Measurements from ENCODE around the gene BBIP1.

BBIP1 gene, protein sequence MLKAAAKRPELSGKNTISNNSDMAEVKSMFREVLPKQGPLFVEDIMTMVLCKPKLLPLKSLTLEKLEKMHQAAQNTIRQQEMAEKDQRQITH

DNA sequence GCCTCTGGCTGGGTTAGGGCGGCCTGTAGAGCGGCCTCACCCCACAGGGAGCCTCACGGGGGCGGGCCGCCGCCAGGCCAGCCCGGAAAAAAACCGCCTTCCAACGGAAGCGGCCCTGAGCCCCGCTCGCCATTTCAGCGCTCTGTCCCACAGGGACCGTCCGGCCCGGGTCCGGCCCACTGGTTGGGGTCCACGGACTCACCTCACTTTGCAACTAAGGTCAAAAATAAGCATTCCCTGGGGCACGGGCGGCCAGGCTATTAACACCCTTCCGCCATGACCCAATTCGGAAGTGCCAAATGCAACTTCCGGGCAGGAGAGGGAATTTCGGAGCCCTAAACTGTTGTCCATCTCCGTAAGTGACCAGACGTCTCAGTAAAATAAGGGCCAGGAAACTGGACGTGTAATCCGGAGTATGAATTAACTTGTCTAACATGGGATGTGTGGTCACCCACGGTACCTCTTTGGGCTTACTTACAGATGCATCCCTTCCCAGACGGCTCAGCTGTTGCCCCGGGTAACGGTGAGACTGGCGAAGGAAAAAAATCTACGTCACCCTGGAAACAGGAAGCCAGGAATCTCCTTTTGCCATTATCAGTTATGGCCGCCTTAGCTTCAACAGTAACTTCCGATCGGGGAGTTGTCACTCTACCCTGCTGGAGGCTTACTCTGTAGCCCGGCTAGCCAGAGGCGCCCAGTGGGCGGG is at the start of gene BBIP1:
Gene BBIP1 (minus strand): TSS at position 538 of the 706 bp plus-strand sequence. CDS start 1,023 bp downstream, outside the sequence.
- peak in 3 of 4 experiments; percentile 38 to 60 (median 48) for DNase-seq

DNA sequence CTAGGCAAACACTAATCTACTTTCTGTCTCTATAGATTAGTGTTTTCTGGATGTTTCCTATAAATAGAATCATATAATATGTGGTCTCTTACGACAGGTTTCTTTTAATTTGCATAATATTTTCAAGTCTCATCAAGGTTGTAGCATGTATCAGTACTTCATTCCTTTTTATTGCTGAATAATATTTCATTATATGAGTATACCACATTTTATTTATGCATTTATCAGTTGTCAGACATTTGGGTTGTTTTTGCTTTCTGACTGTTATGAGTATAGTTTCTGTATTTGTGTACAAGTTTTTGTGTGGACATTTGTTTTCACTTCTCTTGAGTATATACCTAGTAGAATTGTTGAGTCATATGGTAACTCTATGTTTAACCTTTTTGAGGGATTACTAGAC is 48.7 kb upstream of the BBIP1 start:
- no peak for DNase-seq

DNA sequence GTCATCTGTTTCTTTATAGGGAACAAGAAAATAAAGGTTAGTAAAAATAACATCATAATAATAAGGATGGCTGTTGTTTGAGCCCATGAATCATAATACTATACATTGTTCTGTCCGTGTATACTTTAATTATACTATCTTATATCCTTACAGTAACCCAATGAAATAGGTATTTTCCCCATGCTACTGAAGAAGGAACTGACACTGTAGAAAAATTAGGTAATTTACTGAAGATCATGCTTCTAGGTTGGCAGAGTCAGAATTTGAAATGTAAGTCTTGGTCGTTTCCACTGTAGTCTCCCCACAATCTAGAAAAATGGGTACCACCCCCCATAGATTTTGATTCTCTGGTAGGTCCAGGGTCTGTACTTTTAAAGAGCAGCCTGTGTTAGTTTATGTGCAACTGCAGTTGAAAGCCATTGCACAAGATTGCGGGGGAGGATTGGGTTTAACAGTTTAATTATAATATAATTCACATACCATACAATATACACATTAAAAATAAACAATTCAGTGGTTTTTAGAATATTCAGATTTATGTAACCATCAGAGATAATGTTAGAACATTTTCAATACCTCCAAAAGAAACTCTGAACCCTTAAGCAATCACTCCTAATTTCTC is 48.1 kb upstream of the BBIP1 start:
- DNase-seq, result no peak

DNA sequence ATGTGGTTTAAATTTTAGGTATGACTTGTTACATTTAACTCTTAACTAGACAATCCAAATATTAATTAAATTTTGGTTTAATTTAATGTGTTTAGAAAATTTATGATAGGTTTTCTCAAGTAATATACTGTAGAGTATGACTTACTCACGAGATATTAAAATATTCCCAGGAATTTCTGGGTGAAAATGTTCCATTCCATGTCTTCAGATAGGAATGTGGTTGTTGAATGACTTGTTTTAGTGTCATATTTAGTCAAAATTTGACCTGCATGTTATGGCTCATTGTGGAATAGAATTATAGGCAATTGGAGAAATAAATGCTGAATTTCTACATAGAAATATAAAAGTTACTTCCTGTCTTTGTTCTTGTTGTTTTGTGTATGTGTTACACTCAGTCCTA is 47.2 kb upstream of the BBIP1 start:
- DNase-seq, result no peak

DNA sequence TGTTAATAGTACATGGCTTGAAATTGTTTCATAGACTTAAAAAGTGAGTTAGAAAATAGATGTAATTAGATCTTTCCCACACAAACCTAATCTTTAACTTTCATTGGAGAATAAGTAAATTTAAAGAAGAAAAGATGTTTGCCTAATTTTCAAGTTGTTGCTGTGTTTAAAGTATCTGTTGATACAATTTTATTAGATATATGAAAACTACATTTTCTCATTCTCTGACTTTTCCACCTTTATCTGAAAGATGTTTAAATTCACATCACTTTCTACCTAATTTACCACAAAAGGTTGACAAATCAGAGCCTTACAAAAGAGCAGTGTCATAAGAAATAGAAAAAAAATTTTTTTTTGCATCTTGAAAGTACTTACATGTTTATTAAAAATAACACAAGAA is 46.2 kb upstream of the BBIP1 start:
- no peak for DNase-seq

DNA sequence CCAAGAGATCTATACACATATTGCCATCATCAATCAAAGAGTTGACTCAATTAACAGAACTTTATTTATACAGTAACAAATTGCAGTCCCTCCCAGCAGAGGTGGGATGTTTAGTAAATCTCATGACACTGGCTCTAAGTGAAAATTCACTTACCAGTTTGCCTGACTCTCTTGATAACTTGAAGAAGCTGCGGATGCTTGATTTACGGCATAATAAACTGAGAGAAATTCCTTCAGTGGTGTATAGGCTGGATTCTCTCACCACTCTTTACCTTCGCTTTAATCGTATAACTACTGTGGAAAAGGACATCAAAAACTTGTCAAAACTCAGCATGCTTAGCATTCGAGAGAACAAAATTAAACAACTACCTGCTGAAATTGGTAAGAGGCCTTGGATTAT is 45.7 kb upstream of the BBIP1 start:
- DNase-seq, result no peak

DNA sequence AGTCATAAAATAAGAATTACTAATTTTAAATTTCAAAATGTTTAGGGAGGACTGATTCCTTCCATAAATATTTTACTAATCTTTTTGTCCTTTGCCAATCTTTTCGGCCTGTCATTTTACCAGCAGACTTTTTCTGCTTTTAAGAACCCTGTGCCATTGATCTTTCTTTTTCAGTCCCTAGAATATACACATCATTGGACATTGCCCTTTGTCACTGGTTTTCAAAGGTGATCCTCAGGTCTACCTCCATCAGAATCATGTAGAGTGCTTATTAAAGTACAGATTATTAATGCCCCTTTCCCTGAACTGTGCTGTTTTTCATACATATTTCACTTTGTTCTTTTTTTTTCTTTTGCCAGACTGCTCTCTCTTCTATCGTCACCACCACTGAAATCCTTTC is 44.2 kb upstream of the BBIP1 start:
- DNase-seq, result no peak

DNA sequence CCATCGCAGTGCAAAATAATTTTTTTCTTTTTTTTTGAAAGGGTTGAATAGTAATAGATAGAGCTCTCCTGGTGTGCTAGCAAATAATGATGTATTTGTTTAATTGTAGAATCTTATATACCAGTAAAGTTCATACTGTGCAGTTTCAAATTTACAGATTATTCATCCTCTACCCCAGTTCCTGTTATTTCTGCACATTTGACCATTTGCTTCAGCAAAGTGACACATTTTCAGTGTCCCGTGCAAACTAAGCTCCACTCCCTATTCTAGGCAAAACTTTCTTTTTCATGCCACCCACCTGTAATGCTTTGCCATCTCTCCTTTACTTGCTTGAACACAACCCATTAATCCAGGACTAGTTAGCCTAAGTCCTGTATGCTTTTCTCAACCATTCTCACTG is 43.5 kb upstream of the BBIP1 start:
- DNase-seq, result no peak

DNA sequence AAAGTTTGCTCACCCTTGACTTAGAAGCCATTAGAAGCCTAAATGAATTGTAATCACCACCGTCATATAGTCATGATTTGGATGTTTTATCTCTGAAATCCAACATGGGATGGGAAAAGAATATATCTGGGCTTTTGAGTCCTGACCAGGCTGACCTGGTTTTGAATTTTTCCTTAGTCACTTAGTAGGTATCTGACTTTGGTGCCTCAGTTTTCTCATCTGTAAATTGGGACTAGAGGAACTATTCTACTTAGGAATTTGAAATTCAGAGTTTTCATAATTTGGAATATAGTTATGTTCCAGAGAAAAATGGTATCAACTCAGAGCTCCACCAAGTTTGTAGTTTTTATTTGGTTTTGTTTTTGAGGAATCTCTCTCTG is 41.3 kb upstream of the BBIP1 start:
- no peak for DNase-seq

DNA sequence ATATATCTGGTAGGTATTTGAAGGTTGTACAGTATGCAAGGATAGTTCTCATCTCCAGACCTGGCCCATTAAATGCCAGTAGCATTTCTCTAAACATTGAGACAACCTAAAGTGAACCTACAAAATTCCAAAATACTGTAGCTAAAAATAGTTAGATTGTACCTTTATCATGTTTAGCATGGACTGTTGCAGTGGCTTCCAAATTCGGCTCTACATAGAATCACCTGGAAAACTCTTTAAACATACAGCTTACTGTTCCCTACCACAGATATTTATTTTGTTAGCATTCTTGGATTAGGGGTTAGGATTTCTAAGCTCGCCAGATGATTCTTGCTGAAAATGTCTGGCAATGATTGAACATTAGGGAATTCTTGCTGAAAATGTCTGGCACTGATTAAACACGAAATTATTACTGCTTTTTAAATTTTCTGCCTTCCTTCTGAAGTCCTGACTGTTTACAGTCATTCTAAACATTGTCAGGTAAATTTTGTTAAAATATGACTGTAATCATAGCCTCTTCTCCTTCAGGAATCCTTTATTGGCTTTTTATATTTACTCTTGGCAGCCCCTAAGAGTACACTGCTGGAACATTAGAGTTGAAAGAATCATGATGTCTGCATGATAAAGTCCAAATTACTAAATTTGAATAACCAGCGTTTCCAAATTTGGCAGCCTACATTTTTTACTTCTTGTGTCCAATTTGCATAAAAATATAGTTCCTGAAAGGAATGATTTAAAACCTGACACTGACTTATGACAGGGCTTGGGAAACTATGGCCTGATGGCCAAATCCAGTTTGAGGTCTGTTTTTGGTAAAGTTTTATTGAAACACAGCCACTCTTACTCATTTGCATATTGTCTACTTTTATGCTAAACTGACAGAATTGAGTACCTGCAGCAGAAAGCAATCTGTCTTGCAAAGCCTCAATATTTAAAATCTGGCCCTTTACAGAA is 40.7 kb upstream of the BBIP1 start:
- no peak for DNase-seq

DNA sequence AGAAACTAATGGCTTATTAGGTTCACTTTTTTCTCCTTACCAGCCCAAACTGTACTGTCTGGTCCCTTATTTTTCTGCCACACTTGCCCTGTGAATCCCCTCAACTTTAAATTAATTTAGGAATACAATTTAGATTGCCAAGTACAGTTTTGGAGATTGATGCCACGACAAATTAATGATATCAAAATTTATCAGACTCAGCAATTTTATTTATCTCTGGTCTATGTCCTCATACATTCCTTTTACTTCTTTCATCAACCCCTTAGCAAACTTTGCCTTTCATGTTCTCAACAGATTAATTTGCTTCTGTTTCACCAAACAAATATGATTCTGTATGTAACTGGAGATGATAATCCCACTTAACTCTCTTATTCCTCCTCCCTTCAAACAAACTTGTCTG is 38.6 kb upstream of the BBIP1 start:
- DNase-seq, result no peak

DNA sequence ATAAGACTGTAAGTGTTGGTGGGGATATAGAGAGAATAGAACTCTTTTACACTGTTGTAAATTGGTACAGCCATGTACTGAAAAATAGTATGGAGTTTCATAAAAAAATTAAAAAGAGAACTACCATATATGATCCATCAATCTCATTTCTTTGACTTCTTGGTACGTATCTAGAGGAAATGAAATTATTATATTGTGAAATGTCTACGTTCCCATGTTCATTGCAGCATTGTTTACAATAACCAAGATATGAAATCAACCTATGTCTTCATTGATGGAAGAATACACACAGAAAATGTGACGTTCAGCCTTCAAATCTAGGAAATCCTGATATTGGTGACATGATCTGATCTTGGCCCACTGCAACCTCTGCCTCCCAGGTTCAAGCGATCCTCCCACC is 32.4 kb upstream of the BBIP1 start:
- DNase-seq, result no peak

DNA sequence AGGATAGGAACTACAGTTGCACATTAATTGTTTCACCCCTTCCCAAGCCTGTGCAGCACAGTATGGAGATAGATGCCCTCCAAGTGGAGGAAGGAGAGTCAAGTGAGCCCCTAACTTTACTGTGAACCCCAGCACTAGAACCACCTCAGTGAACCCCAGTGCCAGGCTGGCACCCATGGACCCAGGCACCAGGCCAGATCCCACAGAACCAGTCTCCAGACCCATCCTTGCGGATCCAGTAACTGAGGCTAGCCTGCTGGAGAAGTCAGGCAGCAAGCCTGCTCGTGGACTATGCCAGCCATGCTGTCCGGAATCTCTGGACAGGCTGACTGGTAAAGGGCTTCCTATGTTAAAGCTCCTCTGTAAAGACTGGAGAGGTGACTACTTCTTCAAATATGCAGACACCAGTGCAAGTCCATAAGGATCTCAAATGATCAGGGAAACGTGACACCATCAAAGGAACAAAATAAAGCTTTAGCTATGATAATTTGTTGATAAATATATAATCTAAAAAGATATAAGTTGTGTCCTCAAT is 28.1 kb upstream of the BBIP1 start:
- DNase-seq, result no peak

DNA sequence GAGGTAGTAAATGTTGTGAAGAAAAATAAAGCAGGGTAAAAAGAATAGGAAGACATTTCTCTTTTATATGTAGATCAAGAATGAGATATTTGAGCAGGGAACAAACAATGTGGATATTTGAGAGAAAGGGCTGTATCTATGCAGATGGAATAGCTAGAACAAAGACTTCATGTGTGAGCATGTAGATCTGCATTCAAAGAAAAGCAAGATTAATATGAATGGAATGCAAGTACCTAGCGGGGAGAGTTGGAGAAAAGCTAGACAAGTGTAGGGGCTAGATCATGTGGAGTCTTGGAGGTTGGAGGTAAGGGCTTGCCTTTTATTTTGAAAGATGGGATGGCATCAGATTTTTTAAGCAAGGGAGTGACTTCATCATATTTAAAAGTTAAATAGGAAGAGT is 27.5 kb upstream of the BBIP1 start:
- no peak for DNase-seq

DNA sequence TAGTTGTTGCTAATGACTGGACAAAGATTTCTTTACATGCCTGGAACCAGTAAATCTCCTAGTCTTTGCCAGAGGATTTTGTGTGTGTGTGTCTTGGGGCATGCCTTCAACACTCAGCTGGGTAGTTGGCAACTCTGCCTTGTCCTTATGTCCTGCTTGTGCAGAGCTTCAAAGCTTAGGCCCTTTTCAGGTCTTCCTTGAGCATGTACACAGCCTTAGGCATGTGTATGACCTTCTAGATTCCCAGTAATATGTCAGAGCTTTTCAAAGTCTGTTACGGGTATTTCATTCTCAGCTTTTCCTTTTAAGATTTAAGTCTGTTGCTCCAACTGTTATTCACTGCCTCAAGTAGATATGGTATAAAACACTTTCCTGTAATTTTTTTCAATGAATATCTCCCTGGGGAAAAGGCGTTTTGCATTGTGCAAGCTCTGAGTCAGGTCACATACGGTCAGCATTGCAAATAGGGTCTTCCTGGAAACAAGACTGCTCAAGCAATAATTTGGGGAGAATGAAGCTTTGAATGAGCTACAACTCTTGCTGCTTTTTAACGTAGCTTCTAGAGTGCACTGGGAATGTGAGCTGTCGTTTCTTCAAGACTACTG is 25.9 kb upstream of the BBIP1 start:
- no peak for DNase-seq

DNA sequence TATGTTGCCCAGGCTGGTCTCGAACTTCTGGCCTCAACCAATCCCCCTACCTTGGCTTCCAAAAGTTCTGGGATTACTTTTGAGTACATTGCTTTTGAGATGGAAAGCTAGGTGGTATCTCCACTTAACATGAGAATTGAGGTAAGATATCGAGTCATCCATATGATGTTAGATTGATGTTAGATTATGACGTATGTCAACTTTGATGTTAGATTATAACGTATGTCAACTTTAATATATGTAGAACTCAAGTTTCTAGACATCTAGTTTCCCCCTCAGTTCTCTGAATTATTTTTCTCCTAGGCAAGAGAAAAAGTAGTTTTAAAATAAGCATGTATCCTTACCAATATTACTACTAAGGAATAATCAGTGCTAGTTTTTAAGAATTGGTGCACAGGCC is 20.4 kb upstream of the BBIP1 start:
- DNase-seq, result no peak

DNA sequence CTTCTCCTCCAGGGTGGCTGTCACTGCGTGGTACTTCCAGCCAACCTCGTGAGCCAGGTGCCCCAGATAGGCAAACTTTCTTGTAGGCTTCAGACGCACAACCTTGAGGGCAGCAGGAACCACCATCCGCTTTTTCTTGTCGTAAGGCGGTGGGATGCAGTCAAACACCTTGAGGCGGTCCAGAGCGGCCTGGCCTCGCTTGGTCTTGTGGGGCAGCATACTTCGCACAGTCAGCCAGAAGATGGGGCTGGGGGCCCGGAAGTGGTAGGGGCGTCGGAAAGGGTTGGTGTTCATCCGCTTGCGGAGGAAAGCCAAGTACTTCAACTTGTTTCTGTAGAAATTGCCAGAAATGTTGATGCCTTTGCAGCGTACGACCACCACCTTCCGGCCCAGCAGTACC is 17.8 kb upstream of the BBIP1 start:
- DNase-seq, result no peak

DNA sequence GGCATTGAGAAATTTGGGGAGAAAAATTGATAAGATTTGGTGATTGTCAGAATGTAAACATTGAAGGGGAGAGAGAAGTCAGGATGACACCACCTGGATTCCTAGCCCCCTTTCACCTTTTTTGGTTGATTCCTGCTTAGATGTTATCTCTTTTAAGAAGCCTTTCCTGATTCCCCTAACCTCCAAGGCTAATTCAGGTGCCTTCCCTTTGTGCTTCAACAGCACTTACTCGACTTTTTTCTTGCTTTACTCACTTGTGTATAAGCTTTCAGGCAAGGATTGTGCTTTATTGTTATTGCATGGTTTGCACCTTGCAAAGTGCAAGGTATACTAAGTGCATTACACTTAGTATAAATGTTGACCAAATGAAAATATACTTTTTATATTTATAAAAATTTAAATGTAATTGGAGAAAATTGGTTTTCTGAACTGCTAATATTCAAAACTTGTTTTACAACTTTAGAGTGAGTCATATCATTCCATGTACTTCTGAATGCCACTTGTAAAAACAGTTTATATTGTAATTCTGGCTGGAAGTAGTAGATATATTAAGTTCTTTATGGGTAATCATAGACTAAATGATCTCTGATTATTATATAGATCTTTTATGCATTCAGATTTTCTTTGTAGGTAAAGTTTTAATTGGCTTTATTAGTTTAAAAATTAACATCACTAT is 13.7 kb upstream of the BBIP1 start:
- DNase-seq, result no peak

DNA sequence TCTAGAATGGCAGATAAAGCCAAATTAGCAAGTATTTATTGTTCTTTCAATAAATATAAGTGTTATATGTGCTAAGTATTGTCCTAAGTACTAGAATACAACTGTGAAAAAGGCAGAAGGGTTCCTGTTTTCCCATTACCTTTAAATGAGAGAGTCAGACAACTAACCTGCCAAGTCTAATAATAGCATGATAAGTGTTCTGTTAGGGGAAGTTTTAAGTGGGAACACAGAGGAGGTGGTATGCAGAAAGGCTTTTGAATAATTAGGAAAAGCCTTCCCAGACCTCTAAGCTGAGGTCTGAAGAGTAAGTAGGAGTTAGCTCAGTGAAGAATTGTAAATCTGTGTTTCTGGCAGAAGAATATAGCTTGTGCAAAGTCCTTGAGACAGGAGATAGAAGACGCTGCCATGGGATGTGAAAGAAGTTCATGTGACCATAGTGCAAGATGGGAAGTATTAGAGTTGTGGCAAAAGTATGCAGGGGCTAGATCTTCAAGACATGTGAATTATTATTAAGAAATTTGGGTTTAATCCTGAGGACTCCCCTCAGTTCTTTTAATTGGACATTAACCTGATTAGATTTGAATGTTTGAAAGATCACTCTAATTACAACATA is 12.9 kb upstream of the BBIP1 start:
- no peak for DNase-seq

DNA sequence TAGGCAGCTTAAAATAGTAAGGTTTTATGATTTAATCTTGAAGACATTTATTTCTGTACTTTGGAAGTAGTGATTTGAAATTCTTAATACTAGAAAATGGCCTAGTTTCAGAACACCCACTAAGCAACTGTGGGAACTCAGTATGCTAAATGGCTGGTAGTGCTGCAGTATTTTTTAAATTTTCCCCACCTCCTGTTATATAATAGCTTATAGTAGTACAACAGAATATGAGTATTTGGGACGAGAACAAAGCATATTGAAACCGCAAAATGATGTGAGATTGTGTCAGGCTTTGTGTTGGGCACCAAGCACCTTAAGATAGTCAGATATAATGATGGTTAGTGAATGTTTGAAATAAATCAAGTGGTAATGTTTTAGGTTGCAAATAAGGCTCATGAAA is 8.5 kb upstream of the BBIP1 start:
- no peak for DNase-seq

DNA sequence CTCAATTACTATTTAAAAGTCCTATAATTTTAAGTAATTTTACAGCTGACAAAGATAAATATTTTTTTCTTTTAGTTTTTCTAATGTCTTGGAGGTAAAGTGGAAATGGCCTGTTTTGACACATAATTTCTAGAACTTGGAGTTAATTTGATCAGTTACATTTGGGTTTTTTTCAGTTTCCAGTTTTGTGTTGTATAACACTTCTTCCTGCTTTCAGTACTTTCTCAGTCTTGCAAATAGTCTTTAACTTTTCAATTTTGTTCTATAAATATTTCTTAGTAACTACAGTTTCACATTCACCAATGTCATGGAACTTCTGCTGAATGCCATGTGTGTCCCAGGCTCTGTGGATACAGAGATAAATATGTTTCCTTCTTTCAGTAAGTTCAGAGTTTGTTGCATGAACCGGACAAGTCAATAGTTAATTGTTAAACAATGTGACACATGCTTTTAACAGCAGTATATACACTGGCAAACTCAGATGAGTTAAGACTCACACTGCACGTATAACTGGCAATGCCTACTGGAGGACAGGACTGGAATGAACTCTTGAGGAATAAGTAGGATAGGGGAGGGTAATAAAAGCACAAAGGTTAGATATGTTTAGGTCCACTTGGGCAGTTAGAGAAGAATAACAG is 5.0 kb upstream of the BBIP1 start:
- no peak for DNase-seq

Measured in activated naive CD4-positive, alpha-beta T cell (primary cell).